ENCODE data around the gene TGIF1.

The TGIF1 gene

DNA sequence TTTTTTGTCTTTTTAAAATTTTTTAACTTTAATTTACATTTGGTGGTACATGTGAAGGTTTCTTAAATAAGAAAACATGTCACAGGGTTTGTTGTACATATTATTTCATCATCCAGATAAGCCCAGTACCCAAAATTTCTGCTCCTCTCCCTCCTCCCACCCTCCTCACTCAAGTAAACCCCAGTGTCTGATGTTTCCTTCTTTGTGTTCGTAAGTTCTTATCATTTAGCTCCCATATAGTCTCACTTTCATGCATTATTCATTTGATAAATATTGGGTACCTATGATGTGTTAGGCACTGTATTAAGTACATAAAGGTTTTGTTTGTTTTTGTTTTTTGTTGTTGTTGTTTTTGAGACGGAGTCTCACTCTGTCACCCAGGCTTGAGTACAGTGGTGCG, 5.7 kb upstream of the TGIF1 start:
- no peaks in the 10 kb centered on the region for H3F3A ChIP-seq (ENCODE audit: insufficient read depth, low read length)
- H3K79me2 ChIP-seq (ENCODE audit: insufficient read depth, low read length): no peaks in the 10 kb centered on the region
- H3K27ac ChIP-seq (ENCODE audit: low read depth, low read length, poor library complexity, severe bottlenecking): no peak overlapping the region
- peaks cover 20% of the 10 kb centered on the region for H3K4me1 ChIP-seq (ENCODE audit: insufficient read depth, low read length, severe bottlenecking)
- H2AFZ ChIP-seq (ENCODE audit: low read length): no peak overlapping the region
- TF ChIP-seq, protein P1, sequence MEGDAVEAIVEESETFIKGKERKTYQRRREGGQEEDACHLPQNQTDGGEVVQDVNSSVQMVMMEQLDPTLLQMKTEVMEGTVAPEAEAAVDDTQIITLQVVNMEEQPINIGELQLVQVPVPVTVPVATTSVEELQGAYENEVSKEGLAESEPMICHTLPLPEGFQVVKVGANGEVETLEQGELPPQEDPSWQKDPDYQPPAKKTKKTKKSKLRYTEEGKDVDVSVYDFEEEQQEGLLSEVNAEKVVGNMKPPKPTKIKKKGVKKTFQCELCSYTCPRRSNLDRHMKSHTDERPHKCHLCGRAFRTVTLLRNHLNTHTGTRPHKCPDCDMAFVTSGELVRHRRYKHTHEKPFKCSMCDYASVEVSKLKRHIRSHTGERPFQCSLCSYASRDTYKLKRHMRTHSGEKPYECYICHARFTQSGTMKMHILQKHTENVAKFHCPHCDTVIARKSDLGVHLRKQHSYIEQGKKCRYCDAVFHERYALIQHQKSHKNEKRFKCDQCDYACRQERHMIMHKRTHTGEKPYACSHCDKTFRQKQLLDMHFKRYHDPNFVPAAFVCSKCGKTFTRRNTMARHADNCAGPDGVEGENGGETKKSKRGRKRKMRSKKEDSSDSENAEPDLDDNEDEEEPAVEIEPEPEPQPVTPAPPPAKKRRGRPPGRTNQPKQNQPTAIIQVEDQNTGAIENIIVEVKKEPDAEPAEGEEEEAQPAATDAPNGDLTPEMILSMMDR (IDR thresholded peaks at IDR 0.05; ENCODE audit: low read length): no peak
- no peak for TF ChIP-seq EZH2 (IDR thresholded peaks at IDR 0.05; ENCODE audit: borderline replicate concordance, low read length)
- no peaks in the 10 kb centered on the region for H3K36me3 ChIP-seq (ENCODE audit: insufficient read depth, low read length)
- no peaks in the 10 kb centered on the region for H3K9me2 ChIP-seq (ENCODE audit: low read depth, low read length)
- no peaks in the 10 kb centered on the region for H3K27me3 ChIP-seq (ENCODE audit: insufficient read depth, low read length)
- H3K4me2 ChIP-seq (ENCODE audit: low read length): no peak overlapping the region
- H3K4me3 ChIP-seq (ENCODE audit: low read depth, low read length, poor library complexity, severe bottlenecking): no peak overlapping the region
- H3K9ac ChIP-seq (ENCODE audit: low read length): no peak overlapping the region
- no peaks in the 10 kb centered on the region for H4K20me1 ChIP-seq (ENCODE audit: insufficient read depth, low read length)
- H3K9me3 ChIP-seq (ENCODE audit: low read length): no peaks in the 10 kb centered on the region

DNA sequence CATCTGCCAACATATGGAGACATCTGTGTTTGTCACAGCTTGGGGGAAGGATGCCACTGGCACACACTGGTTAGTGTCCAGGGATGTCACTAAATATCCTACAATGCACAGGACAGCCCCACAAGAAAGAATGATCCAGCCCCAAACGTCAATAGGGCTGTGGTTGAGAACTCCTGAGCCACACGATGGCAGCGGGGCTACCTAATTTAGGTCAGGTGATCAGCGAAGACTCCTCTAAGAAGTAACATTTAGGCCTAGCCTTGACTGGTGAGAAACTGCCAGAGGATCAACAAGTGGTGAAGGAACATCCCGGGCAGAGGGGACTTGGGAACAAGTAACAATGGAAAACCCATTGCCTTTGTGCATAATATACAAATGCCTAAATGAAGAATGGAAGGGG, 5.0 kb upstream of the TGIF1 start:
- Histone ChIP-seq H3K9me2 (ENCODE audit: low read depth, low read length) (no peaks in the 10 kb centered on the region), H3K27ac (ENCODE audit: low read depth, low read length, poor library complexity, severe bottlenecking) (no peak overlapping the region), H4K20me1 (ENCODE audit: insufficient read depth, low read length) (no peaks in the 10 kb centered on the region), H3K4me2 (ENCODE audit: low read length) (no peak overlapping the region), H3K79me2 (ENCODE audit: insufficient read depth, low read length) (no peaks in the 10 kb centered on the region), H3K9me3 (ENCODE audit: low read length) (no peaks in the 10 kb centered on the region), H3K4me3 (ENCODE audit: low read depth, low read length, poor library complexity, severe bottlenecking) (no peak overlapping the region), H2AFZ (ENCODE audit: low read length) (no peak overlapping the region), H3K4me1 (ENCODE audit: insufficient read depth, low read length, severe bottlenecking) (peaks cover 20% of the 10 kb centered on the region), H3K9ac (ENCODE audit: low read length) (no peak overlapping the region), H3K36me3 (ENCODE audit: insufficient read depth, low read length) (no peaks in the 10 kb centered on the region), H3K27me3 (ENCODE audit: insufficient read depth, low read length) (no peaks in the 10 kb centered on the region), H3F3A (ENCODE audit: insufficient read depth, low read length) (no peaks in the 10 kb centered on the region)
- no peak for TF ChIP-seq EZH2 (IDR thresholded peaks at IDR 0.05; ENCODE audit: borderline replicate concordance, low read length)
- TF ChIP-seq, protein P1 (IDR thresholded peaks at IDR 0.05; ENCODE audit: low read length): no peak

DNA sequence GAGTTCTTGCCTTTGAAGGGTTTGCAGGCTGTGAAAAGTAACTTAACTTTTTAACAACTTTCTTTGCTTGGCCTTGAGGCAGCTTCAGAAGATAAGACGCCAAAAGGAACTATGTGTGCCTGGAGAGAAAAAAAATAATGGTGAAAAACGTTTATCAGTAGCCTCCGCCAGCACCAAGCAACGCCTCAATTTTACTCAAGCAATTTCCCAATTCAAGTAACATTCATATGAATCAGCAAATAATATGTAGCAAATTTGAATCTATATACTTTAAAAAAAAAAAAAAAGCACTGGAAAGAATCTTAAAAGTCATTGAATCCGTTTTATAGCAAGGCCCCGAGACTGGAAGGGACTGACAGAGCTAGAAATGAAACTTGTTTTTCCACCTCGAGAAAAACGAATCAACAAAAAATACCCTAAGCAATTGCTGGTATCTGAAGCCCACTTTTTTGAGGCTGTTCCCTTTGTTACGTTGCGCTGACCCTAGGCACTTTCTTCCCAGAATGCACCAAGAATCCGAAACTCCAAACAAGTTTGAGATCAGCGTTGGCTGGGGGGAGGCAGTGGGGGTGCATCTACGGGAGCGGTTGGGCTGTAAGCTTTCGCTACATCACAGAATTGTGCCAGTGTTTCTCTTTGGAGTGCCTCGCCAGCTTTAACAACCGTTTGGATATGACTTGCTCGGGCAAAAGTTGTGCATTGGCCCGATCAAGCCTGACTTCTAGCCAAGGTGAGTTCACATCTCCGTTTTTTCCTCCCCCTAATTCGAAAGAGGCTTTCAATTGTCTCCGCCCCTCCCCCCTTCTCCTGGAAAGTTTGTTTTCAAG, 2.7 kb upstream of the TGIF1 start:
- Histone ChIP-seq H3F3A (ENCODE audit: insufficient read depth, low read length) (no peaks in the 10 kb centered on the region), H3K27ac (ENCODE audit: low read depth, low read length, poor library complexity, severe bottlenecking) (peak overlapping the region; percentile 88), H3K9ac (ENCODE audit: low read length) (peak overlapping the region; percentile 75), H2AFZ (ENCODE audit: low read length) (no peak overlapping the region), H3K27me3 (ENCODE audit: insufficient read depth, low read length) (no peaks in the 10 kb centered on the region), H3K4me1 (ENCODE audit: insufficient read depth, low read length, severe bottlenecking) (peaks cover 20% of the 10 kb centered on the region), H3K79me2 (ENCODE audit: insufficient read depth, low read length) (no peaks in the 10 kb centered on the region), H3K4me2 (ENCODE audit: low read length) (peak overlapping the region; percentile 94), H3K9me3 (ENCODE audit: low read length) (no peaks in the 10 kb centered on the region), H3K36me3 (ENCODE audit: insufficient read depth, low read length) (no peaks in the 10 kb centered on the region), H4K20me1 (ENCODE audit: insufficient read depth, low read length) (no peaks in the 10 kb centered on the region), H3K4me3 (ENCODE audit: low read depth, low read length, poor library complexity, severe bottlenecking) (peak overlapping the region; percentile 73), H3K9me2 (ENCODE audit: low read depth, low read length) (no peaks in the 10 kb centered on the region)
- TF ChIP-seq EZH2 (IDR thresholded peaks at IDR 0.05; ENCODE audit: borderline replicate concordance, low read length): no peak
- TF ChIP-seq, protein P1 (IDR thresholded peaks at IDR 0.05; ENCODE audit: low read length): no peak

All from OCI-LY1 (cell line).